Esophagus squamous epithelium (tissue), 5 donors: ENCODE data around the gene LRRC26. TPM values are rescaled to one million over a fixed set of nuclear protein-coding genes. Genes with fewer than 3 reads are reported as not detected.

ENCODE experiments used
- DNase-seq: peaks from one replicate; lab custom pipeline; 2025; lab: John Stamatoyannopoulos, UW
- H3K27ac ChIP-seq, 4 donors: fragments of 200-600 bp; sonication (generic); one replicate each; pipeline ENCODE4 v1.5.1; 2016 to 2019; ENCODE audit warnings: mild to moderate bottlenecking in 1 of 4
- H3K27me3 ChIP-seq, 4 donors: fragments of 200-600 bp; sonication (generic); 1 replicate in 3 of 4; 2 replicates in 1 of 4; pipeline versions ENCODE4 v1.5.1 to v1.6.0; 2017 to 2021; ENCODE audit warnings: antibody characterized with exemption in 1 of 4
- H3K36me3 ChIP-seq, 3 donors: fragments of 200-600 bp; sonication (generic); one replicate each; pipeline ENCODE4 v1.5.1; 2016 to 2019
- H3K4me1 ChIP-seq, 3 donors: fragments of 200-600 bp; sonication (generic); one replicate each; pipeline ENCODE4 v1.5.1; 2017 to 2019
- H3K4me3 ChIP-seq, 4 donors: fragments of 200-600 bp; sonication (generic); 1 replicate in 3 of 4; 2 replicates in 1 of 4; pipeline ENCODE4 v1.5.1; 2016 to 2019; ENCODE audit warnings: mild to moderate bottlenecking in 2 of 4, moderate library complexity in 1 of 4
- H3K9me3 ChIP-seq, 3 donors: fragments of 200-600 bp; sonication (generic); one replicate each; pipeline ENCODE4 v1.5.1; 2016 to 2019
- POLR2A ChIP-seq, 4 donors: fragments of 450-650 bp; IDR thresholded peaks; one replicate each; pipeline ENCODE4 v1.6.1; 2017; ENCODE audit warnings: antibody characterized with exemption in 4 of 4, mild to moderate bottlenecking in 4 of 4, moderate library complexity in 3 of 4
- WGBS, 2 donors: methylation state at CpG; one replicate each; pipeline ENCODE4 v1.1.5; 2018; 5-methylcytosine and 5-hydroxymethylcytosine counted together
- intact Hi-C: fragments of 100-400 bp; cut with DNase I; formaldehyde crosslinking; loops from one replicate; pipeline ENCODE4 v1.15.0; 2022
- total RNA-seq, 4 donors: library from RNA; depleted of rRNA; stranded (reverse); fragments of >200 nt; gene quantifications; one replicate each; pipeline ENCODE4 v1.1.0, GENCODE V29; 2016
- TF ChIP-seq, protein P1 (sequence below), 6 experiments: fragments of 450-650 bp in 4 of 6; fragments of 200-600 bp in 2 of 6; sonication (generic) in 2 of 6; IDR thresholded peaks; one replicate each; pipeline ENCODE4 v1.5.1; 2016 to 2019; ENCODE audit warnings: antibody characterized with exemption in 6 of 6, mild to moderate bottlenecking in 4 of 6, moderate library complexity in 4 of 6
- donor health status: DM: yes; HTN: yes; CAD: no.

Gene LRRC26
- 1 to 10 TPM in 1 of 4 donors, under 1 TPM in 2, not detected in 1; 0.82 to 3.7 (median 0.95) TPM for total RNA-seq

DNA sequence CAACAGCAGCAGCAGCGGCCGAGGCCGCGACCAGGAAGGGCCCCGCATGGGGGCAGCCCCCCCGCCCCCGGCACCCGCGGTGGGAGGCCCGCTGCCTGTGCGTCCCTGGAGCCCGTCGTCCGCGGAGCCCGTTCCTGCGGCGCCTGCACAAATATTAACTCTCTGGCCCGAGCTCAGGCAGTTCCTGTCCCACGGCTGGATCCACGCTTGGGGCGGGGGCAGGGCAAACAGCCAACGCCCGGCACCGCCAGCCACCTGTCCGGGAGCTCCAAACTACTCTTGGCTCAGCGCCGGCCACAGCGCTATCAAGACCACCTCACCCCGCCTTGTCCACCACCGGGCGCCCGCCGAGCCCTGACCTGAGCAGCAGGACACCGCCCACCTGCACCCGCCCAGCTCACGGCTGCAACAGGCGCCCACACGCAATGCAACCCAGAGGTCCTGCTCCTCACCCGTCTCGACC lies at the start of gene LRRC26:
LRRC26 (minus strand) TSS at position 156 of the 463 bp plus-strand sequence; CDS start at position 48, 108 bp downstream.
- Histone ChIP-seq H3K9me3 (no peaks in the 10 kb centered on the region), H3K36me3 (no peaks in the 10 kb centered on the region), H3K4me1 (peaks cover 10 to 68% (median 29%) of the 10 kb centered on the region in 3 donors), H3K4me3 (peak within 1 kb of the TSS; percentile 26 to 58 (median 36)), H3K27me3 (peaks cover 23 to 100% (median 40%) of the 10 kb centered on the region in 4 donors), H3K27ac (no peak within 1 kb of the TSS)
- 18% methylated on average over 19 of the region's 41 CpGs; no CpG with 5 or more reads in 1 of the 2 donors for WGBS, 2 donors
- intact Hi-C loops: no loop called here
- DNase-seq: no peak
- TF ChIP-seq, protein P1, sequence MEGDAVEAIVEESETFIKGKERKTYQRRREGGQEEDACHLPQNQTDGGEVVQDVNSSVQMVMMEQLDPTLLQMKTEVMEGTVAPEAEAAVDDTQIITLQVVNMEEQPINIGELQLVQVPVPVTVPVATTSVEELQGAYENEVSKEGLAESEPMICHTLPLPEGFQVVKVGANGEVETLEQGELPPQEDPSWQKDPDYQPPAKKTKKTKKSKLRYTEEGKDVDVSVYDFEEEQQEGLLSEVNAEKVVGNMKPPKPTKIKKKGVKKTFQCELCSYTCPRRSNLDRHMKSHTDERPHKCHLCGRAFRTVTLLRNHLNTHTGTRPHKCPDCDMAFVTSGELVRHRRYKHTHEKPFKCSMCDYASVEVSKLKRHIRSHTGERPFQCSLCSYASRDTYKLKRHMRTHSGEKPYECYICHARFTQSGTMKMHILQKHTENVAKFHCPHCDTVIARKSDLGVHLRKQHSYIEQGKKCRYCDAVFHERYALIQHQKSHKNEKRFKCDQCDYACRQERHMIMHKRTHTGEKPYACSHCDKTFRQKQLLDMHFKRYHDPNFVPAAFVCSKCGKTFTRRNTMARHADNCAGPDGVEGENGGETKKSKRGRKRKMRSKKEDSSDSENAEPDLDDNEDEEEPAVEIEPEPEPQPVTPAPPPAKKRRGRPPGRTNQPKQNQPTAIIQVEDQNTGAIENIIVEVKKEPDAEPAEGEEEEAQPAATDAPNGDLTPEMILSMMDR (IDR thresholded peaks at IDR 0.05): no peak
- no peak for TF ChIP-seq POLR2A (IDR thresholded peaks at IDR 0.05)

DNA sequence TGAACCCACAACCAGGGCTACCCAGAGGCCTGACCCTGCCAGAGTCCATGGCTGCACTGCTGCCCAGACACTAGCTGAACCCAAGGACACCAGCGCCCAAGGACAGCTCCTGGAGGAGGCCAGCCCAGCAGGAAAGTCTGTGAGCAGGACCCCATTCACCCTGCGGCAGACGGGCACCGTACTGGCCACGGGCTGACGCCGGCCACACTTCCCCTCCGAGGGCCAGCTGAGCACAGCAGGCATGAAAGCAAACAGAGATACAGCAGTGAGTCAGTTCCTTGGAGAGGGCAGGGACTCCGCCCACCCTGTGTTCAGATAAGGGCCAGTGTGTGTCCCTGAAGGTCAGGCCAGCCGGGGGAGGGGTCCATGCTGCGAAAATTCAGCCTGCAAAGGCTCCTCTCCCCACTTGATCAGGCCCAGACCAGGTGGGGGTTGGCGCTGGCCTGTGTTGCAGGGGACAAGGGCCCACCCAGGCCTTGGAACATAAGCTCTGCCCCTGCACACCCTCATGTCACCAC lies 49.0 kb upstream of the LRRC26 start:
- no peaks in the 10 kb centered on the region for H3K27me3 ChIP-seq
- H3K9me3 ChIP-seq: no peaks in the 10 kb centered on the region
- DNase-seq: no peak
- intact Hi-C loops: no loop called here
- H3K36me3 ChIP-seq: peaks cover 0 to 29% (median 0%) of the 10 kb centered on the region in 3 donors
- H3K27ac ChIP-seq: peak overlapping the region in 3 of 4 donors; percentile 83 to 92 (median 91)
- H3K4me3 ChIP-seq: peak overlapping the region; percentile 37 to 66 (median 50)
- TF ChIP-seq, protein P1 (IDR thresholded peaks at IDR 0.05): no peak
- no peak for TF ChIP-seq POLR2A (IDR thresholded peaks at IDR 0.05)
- 69% methylated on average over 4 of the region's 12 CpGs; no CpG with 5 or more reads in 1 of the 2 donors for WGBS, 2 donors
- peaks cover 28 to 66% (median 33%) of the 10 kb centered on the region in 3 donors for H3K4me1 ChIP-seq

- intact Hi-C loops: no loop called here
- H3K4me1 ChIP-seq: peaks cover 28 to 64% (median 31%) of the 10 kb centered on the region in 3 donors
- no peak for DNase-seq
- H3K9me3 ChIP-seq: no peaks in the 10 kb centered on the region
- H3K27me3 ChIP-seq: no peaks in the 10 kb centered on the region
- H3K4me3 ChIP-seq: peak overlapping the region; percentile 37 to 66 (median 50)
- TF ChIP-seq, protein P1 (IDR thresholded peaks at IDR 0.05): no peak
- no peak for TF ChIP-seq POLR2A (IDR thresholded peaks at IDR 0.05)
- H3K27ac ChIP-seq: peak overlapping the region; percentile 83 to 92 (median 90)
- 67% methylated on average over 2 of the region's 30 CpGs; no CpG with 5 or more reads in 1 of the 2 donors for WGBS, 2 donors
- peaks cover 0 to 29% (median 0%) of the 10 kb centered on the region in 3 donors for H3K36me3 ChIP-seq
Observed at GRCh38 chr9:137218212-137218753, 48.4 kb upstream of the LRRC26 start.

DNA sequence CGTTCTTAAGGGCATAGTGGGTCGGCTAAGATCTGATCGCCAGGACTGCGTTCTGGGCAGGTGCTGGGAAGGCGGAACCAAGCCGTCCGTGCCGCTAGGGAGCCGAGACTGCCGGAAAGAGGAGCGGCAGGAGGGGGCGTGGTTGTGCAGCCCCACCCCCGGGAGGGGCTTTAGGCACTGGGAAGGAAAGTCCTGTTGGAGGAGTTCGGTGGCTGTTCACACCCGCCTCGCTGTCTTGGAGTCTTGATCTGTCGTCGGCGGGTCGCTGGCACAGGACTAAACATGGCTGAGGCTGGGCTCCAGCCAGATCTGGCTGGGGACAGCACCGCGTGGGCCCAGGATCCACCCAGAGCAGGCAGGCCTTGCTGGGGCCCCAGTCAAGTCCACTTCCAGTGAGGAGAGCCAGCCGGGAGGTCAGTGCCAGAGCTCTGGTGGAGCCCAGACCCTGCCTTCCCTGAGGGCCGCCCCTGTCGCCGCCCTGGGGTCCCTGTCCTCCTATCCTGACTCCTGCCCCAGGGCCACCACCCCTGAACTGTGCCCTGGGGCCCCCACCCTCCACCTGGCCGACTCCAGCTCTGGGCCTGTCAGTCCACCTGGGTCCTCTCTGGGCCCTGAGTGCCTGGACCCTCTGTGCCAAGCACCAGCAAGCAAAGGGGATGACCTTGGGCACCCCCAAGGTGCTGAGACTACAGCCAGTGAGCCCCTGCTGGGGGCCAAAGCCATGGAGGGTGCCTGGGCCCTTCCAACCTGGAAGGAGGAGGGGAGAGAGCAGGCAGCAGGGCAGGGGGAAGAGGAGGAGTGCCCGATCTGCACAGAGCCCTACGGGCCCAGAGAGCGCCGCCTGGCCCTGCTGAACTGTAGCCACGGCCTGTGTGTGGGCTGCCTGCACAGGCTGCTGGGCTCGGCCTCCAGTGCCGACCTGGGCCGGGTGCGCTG lies 47.7 kb upstream of the LRRC26 start:
- intact Hi-C loops: no loop called here
- peaks cover 22 to 57% (median 25%) of the 10 kb centered on the region in 3 donors for H3K4me1 ChIP-seq
- H3K27ac ChIP-seq: peak overlapping the region; percentile 83 to 92 (median 90)
- no peaks in the 10 kb centered on the region for H3K9me3 ChIP-seq
- peak in 2 of 4 donors; percentile 50 to 70 for TF ChIP-seq POLR2A (IDR thresholded peaks at IDR 0.05)
- TF ChIP-seq, protein P1 (IDR thresholded peaks at IDR 0.05): peak in 2 of 6 experiments; percentile 11 to 15
- no peaks in the 10 kb centered on the region for H3K27me3 ChIP-seq
- peak overlapping the region; percentile 37 to 66 (median 50) for H3K4me3 ChIP-seq
- H3K36me3 ChIP-seq: peaks cover 0 to 29% (median 0%) of the 10 kb centered on the region in 3 donors
- WGBS, 2 donors: 49% methylated on average over 9 of the region's 36 CpGs; no CpG with 5 or more reads in 1 of the 2 donors
- no peak for DNase-seq
